Measurements from ENCODE around the gene JMJD1C.
"Not testable (repeated sequence)": the region's sequence is repeated elsewhere in the genome, so short reads cannot be mapped to it uniquely, and the experiment has no call there.

The JMJD1C gene

GRCh38 chr10:63465293-63466143 lies at the start of gene JMJD1C:
TSS of gene JMJD1C (minus strand) at chr10:63465977. CDS start at chr10:63465662, 315 bp downstream.
- DNase-seq, result peak; percentile 15 to 29

GRCh38 chr10:63515002-63515763 lies 49.4 kb upstream of the JMJD1C start:
- DNase-seq, result no peak

GRCh38 chr10:63506554-63506953 lies 40.8 kb upstream of the JMJD1C start:
- DNase-seq, result no peak

GRCh38 chr10:63505562-63505961 lies 39.8 kb upstream of the JMJD1C start:
- no peak for DNase-seq

- no peak for DNase-seq
Measured at GRCh38 chr10:63504145-63504881, 38.5 kb upstream of the JMJD1C start.

GRCh38 chr10:63503395-63503794 lies 37.6 kb upstream of the JMJD1C start:
- no peak for DNase-seq

GRCh38 chr10:63502832-63503231 lies 37.1 kb upstream of the JMJD1C start:
- no peak for DNase-seq

GRCh38 chr10:63501954-63502353 lies 36.2 kb upstream of the JMJD1C start:
- DNase-seq, result no peak

- not testable (repeated sequence) for DNase-seq
Measured at GRCh38 chr10:63500551-63500950, 34.8 kb upstream of the JMJD1C start.

- DNase-seq, result no peak
Measured at GRCh38 chr10:63498665-63499064, 32.9 kb upstream of the JMJD1C start.

- DNase-seq, result no peak
Measured at GRCh38 chr10:63497321-63497720, 31.5 kb upstream of the JMJD1C start.

GRCh38 chr10:63496561-63496960 lies 30.8 kb upstream of the JMJD1C start:
- DNase-seq, result no peak

- DNase-seq, result no peak
Measured at GRCh38 chr10:63494951-63495350, 29.2 kb upstream of the JMJD1C start.

GRCh38 chr10:63493004-63493403 lies 27.2 kb upstream of the JMJD1C start:
- no peak for DNase-seq

GRCh38 chr10:63492317-63492690 lies 26.5 kb upstream of the JMJD1C start:
- DNase-seq, result not testable (repeated sequence)

- no peak for DNase-seq
Measured at GRCh38 chr10:63491588-63492316, 26.0 kb upstream of the JMJD1C start.

GRCh38 chr10:63489838-63490237 lies 24.1 kb upstream of the JMJD1C start:
- DNase-seq, result no peak

GRCh38 chr10:63487990-63488389 lies 22.2 kb upstream of the JMJD1C start:
- DNase-seq, result no peak

GRCh38 chr10:63483983-63484382 lies 18.2 kb upstream of the JMJD1C start:
- no peak for DNase-seq

GRCh38 chr10:63481815-63482421 lies 16.1 kb upstream of the JMJD1C start:
- DNase-seq, result no peak

GRCh38 chr10:63480237-63480636 lies 14.5 kb upstream of the JMJD1C start:
- DNase-seq, result no peak

GRCh38 chr10:63478564-63478963 lies 12.8 kb upstream of the JMJD1C start:
- no peak for DNase-seq

Measured in NCI-H187 (cell line).